ENCODE measurements around the gene SIGLEC10.

GRCh38 chr19:51394050-51394836, 23.2 kb downstream of the SIGLEC10 start:
- TF ChIP-seq EZH2phosphoT487 (IDR thresholded peaks at IDR 0.05; ENCODE audit: borderline replicate concordance, low read length) (no peak), CTCF (IDR thresholded peaks at IDR 0.05; ENCODE audit: low read depth, low read length, poor library complexity, severe bottlenecking) (no peak)
